ENCODE data around the gene MC1R.
A peak's percentile ranks its signal among the peaks of the same experiment; 100 is the strongest.

The MC1R gene

GRCh38 chr16:89923640-89924296 lies 5.1 kb downstream of the MC1R start:
- H4K20me1 ChIP-seq (ENCODE audit: insufficient read depth) = no peaks in the 10 kb centered on the region

GRCh38 chr16:89924297-89924924 lies 5.7 kb downstream of the MC1R start:
- Histone ChIP-seq H3K27me3 (ENCODE audit: insufficient read depth, low read depth) (peaks cover 57% of the 10 kb centered on the region), H3K4me2 (peak overlapping the region; percentile 70; the same call in 1 of the 2 replicates), H3K79me2 (ENCODE audit: insufficient read depth, low read depth) (no peaks in the 10 kb centered on the region), H3K36me3 (ENCODE audit: insufficient read depth) (no peaks in the 10 kb centered on the region), H2AFZ (ENCODE audit: low read depth) (no peak overlapping the region), H3K4me1 (ENCODE audit: low read depth, poor library complexity, severe bottlenecking) (peaks cover 52% of the 10 kb centered on the region), H4K20me1 (ENCODE audit: insufficient read depth) (no peaks in the 10 kb centered on the region), H3K4me3 (IDR thresholded peaks at IDR 0.05; ENCODE audit: insufficient read depth, low read depth, low read length) (no peak overlapping the region), H3K27ac (no peak overlapping the region), H3K9ac (no peak overlapping the region)
- TF ChIP-seq CTCF (conservative IDR thresholded peaks at IDR 0.05; ENCODE audit: low read depth, low read length) = no peak

More at GRCh38 chr16:89923640-89924296, 5.1 kb downstream of the MC1R start:
- H3K4me1 ChIP-seq (ENCODE audit: low read depth, poor library complexity, severe bottlenecking) = peaks cover 56% of the 10 kb centered on the region
- no peak overlapping the region for H3K27ac ChIP-seq
- H3K4me2 ChIP-seq = peak overlapping the region; percentile 70
- no peaks in the 10 kb centered on the region for H3K36me3 ChIP-seq (ENCODE audit: insufficient read depth)
- no peak for TF ChIP-seq CTCF (conservative IDR thresholded peaks at IDR 0.05; ENCODE audit: low read depth, low read length)
- H3K27me3 ChIP-seq (ENCODE audit: insufficient read depth, low read depth) = peaks cover 54% of the 10 kb centered on the region
- no peak overlapping the region for H3K4me3 ChIP-seq (IDR thresholded peaks at IDR 0.05; ENCODE audit: insufficient read depth, low read depth, low read length)
- no peak overlapping the region for H3K9ac ChIP-seq
- no peaks in the 10 kb centered on the region for H3K79me2 ChIP-seq (ENCODE audit: insufficient read depth, low read depth)
- no peak overlapping the region for H2AFZ ChIP-seq (ENCODE audit: low read depth)

- H3K79me2 ChIP-seq (ENCODE audit: insufficient read depth, low read depth) = no peaks in the 10 kb centered on the region
- no peak overlapping the region for H3K27ac ChIP-seq
- peaks cover 59% of the 10 kb centered on the region for H3K27me3 ChIP-seq (ENCODE audit: insufficient read depth, low read depth)
- no peak overlapping the region for H3K4me3 ChIP-seq (IDR thresholded peaks at IDR 0.05; ENCODE audit: insufficient read depth, low read depth, low read length)
- H3K36me3 ChIP-seq (ENCODE audit: insufficient read depth) = no peaks in the 10 kb centered on the region
- no peak overlapping the region; the same call in 1 of the 2 replicates for H3K4me2 ChIP-seq
- H4K20me1 ChIP-seq (ENCODE audit: insufficient read depth) = no peaks in the 10 kb centered on the region
- H3K4me1 ChIP-seq (ENCODE audit: low read depth, poor library complexity, severe bottlenecking) = peaks cover 52% of the 10 kb centered on the region
- no peak for TF ChIP-seq CTCF (conservative IDR thresholded peaks at IDR 0.05; ENCODE audit: low read depth, low read length)
- no peak overlapping the region for H2AFZ ChIP-seq (ENCODE audit: low read depth)
- H3K9ac ChIP-seq = no peak overlapping the region
Observed at GRCh38 chr16:89924925-89925307, 6.3 kb downstream of the MC1R start.

- Histone ChIP-seq H2AFZ (ENCODE audit: low read depth) (peak overlapping the region; percentile 52; the same call in 1 of the 2 replicates), H3K27me3 (ENCODE audit: insufficient read depth, low read depth) (peaks cover 67% of the 10 kb centered on the region), H3K79me2 (ENCODE audit: insufficient read depth, low read depth) (no peaks in the 10 kb centered on the region), H3K27ac (no peak overlapping the region), H3K4me3 (IDR thresholded peaks at IDR 0.05; ENCODE audit: insufficient read depth, low read depth, low read length) (no peak overlapping the region), H4K20me1 (ENCODE audit: insufficient read depth) (no peaks in the 10 kb centered on the region), H3K36me3 (ENCODE audit: insufficient read depth) (no peaks in the 10 kb centered on the region), H3K4me2 (peak overlapping the region; percentile 86), H3K9ac (no peak overlapping the region), H3K4me1 (ENCODE audit: low read depth, poor library complexity, severe bottlenecking) (peaks cover 49% of the 10 kb centered on the region)
- no peak for TF ChIP-seq CTCF (conservative IDR thresholded peaks at IDR 0.05; ENCODE audit: low read depth, low read length)
Observed at GRCh38 chr16:89925596-89926079, 7.0 kb downstream of the MC1R start.
